HG03520 (cell line): ENCODE measurements around the gene MS4A14.
"Not testable (repeated sequence)": the region's sequence is repeated elsewhere in the genome, so short reads cannot be mapped to it uniquely, and the experiment has no call there.

Source experiments
- ATAC-seq: cut with Tn5 transposase; IDR thresholded peaks from one replicate; pipeline ENCODE4 v1.9.1; 2021; ENCODE audit warnings: mild to moderate bottlenecking, moderate library complexity; ENCODE audit not compliant: unreplicated experiment

The MS4A14 gene

DNA sequence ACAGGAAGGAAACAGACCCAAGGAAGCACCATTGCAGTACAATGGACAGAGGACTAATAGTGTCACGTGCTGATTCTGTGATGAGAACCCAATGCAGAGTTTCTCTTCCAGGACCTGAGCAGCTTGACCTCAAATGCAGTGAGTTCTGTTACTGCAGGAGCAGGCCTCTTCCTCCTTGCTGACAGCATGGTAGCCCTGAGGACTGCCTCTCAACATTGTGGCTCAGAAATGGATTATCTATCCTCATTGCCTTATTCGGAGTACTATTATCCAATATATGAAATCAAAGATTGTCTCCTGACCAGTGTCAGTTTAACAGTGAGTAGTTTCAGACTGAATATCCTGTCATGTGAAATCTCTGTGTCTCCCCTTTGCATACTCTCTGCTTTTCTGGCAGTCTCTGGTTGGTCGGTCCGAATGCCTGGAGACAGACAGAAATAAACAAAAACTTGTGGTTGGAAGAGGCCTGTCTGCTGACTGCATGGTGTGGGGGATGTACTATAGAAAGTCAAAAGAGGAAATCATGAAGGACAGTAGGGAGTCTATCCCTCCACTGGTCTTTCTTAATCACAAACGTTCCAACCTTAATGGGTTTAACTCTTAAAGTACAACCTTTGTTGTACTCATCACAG, 6.9 kb upstream of the MS4A14 start:
- ATAC-seq, result peak; percentile 90

DNA sequence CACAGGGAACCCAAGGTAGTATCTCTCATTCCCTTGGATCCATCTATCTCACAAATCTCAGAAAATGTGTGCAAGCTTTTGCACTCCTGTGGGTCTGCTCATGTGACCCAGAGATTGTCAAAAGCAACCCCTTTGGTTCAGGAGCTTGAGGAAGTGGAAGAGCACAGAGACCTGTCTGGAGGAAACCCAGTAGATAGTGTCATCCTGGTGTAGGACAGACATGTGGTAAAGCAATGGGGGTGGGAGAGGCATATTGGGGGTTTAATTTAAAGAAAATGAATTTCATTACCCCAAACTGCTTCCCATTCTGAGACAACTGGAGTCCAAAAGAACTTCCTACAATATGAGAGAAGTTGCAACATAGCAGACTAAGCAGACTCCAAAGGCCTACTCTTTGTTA, 5.8 kb upstream of the MS4A14 start:
- ATAC-seq, result no peak

DNA sequence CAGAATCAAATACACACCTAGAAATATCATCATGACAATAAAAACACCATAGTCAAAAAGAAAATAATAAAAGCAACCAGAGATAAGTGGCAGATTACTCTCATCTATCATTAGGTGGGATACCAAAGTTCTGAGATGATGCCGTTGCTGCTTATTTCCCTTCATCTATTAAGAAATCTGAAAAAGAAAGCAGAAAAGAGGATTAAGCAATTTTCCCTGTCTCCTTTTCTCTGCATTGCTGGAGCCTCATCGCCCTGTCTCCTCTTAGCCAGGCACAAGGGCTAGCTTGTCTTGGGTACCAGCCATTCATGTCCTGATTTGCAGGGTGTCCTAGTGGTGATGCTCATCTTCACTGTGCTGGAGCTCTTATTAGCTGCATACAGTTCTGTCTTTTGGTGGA, 3.9 kb upstream of the MS4A14 start:
- no peak for ATAC-seq

DNA sequence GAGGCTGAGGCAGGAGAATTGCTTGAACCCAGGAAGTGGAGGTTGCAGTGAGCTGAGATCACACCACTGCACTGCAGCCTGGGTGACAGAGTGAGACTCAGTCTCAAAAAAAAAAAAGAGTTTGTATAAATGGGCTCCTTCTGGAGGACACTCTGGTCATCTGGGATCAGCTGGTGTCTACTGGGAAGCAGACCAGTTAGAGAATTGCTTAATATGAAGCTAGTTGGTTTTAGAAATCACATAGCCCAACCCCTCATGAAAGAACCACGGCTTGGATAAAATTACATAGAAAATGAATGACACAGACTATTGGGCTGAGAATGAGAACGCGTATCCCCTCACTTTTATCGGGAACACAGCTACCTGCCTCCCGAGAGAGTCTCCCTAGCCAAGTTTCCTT, 3.2 kb upstream of the MS4A14 start:
- no peak for ATAC-seq

DNA sequence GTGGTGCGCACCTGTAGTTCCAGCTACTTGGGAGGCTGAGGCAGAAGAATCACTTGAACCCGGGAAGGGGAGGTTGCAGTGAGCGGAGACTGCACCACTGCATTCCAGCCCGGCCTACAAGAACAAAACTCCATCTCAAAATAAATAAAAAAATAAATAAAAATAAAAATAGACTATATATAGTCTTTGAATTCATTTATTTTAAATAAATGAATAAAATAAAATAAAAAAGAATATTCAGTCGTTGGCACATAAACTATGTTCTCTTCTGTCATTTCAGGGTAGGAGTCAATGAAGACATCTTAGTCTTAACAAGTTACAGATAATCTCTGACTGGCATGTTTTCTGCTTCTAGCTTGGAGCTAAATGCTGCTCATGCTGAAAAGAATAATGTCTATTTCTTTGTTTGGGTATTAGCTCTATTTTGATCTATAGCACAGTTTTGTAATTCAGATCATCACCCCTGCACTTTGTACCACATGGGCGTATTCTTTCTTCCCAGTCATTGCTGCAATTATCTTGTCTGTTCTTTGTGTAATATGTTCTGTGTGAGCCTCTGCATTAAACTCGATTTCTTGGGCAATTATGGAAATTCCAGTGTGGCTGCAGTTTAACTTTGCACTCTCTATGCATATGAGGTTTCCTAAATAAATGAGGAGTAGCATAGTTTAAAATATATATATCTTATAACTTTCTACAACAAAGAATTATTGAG, 1.4 kb upstream of the MS4A14 start:
- no peak for ATAC-seq

DNA sequence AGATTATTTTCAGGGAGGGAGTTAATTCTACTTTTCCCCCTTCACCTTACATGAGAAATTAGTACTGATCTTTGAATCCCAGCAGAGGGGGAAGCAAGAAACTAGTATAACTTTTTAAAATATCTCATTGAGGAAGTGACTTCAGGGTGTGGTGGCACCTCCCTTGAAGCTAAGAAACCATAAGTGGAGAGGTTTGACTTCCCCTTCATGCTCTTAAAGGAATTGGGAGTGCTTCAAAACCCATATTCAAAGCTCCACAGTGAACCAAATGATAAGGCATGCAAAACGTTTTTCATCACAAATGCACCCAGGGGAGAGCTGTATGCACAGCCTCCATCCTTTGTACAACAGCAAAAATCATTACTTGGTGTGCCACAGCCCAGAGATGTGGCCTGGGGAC, 540 bp downstream of the MS4A14 start:
- ATAC-seq, result no peak

DNA sequence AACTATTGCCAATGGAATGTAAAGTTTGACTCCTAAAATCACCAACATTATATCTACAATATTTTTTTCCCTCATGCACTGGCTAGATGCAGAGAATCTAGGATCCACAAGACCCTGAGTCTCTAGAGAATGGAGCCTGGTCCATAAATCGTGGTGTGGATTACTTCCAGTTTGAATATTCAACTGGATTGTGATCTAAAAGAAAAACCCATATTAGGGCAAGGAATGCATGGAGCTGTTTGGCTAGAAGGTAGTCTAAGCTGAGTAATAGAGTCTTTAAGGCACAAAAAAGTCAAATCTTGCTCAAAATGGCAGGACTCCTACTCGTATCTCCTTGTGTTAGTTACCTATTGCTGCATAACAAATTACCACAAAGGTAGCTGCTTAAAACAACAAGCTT, 23.8 kb downstream of the MS4A14 start:
- ATAC-seq, result no peak

DNA sequence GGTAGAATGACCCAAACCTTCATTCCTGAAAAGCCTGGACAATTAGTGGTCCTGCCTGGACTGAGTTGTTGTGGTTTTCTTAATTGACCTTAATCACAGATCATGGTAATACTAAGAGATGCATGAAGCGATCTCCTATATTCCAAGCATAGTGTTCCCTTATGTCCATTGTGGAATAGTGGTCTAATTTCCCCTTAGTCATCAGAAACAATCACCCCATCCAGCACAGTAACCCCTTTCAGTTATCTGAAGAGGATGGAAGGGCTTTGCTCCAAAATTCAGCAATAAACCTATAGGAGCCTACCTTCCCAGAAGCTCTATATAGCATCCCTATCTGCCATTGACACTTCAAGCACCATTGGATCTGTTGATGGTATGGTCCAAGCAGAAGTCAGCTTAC, 26.4 kb downstream of the MS4A14 start:
- ATAC-seq, result no peak

DNA sequence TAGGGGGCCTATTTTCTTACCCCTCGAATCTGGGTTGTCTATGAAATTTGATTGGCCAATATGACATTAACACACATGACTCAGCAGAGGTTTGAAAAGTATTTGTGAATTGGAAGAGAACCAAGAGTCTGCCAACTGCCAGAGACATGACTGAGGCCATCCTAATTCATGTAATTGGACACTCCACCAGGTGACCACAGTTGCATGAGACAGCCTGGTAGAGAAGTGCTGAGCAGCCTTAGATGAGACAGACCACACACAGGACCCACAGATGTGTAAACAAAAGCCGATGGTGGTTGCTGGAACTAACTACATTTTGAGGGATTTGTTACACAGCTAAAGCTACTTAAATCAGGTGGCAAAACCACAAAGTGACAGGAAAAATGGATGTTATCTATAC, 32.3 kb downstream of the MS4A14 start:
- ATAC-seq, result no peak

DNA sequence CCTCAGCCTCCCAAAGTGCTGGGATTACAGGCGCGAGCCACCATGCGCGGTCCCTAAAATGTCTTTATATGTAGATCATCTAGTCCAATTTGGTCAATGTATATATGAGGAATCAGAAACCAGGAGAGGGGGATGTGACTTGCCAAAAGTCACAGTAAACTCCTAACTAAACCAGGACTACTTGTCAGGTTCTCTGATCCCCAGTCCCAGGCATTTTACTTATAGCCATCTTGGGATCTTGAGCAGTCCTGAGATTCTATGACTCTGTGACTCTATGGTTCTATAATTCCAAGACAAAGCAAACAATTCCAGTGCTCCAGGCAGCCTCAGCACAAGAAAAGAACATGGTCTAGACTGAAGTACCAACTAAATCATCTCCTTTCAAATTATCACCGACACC, 33.0 kb downstream of the MS4A14 start, which contains the start of gene MS4A5:
Gene MS4A5, plus strand, starts transcription at position 301 of the 400 bp plus-strand sequence. CDS start 103 bp downstream, outside the sequence.
- ATAC-seq, result no peak

DNA sequence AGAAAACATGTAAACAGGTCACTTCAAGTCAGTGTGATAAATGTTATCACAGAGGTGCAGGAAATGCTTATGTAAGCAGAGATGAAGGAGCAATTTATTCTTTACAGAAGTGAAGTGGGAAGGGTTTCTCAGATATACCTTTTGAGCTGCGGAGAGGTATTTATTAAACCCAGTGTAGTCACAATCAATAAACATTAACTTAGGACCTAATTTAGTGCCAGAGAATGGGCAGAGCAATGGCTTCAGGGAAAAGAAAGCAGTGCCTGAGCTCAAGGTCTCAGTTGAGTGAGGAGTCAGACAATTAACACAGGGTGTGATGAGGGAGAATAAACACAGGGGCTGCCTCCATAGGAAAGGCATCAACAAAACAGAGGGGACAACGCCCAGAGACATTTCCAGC, 35.0 kb downstream of the MS4A14 start:
- ATAC-seq, result no peak

DNA sequence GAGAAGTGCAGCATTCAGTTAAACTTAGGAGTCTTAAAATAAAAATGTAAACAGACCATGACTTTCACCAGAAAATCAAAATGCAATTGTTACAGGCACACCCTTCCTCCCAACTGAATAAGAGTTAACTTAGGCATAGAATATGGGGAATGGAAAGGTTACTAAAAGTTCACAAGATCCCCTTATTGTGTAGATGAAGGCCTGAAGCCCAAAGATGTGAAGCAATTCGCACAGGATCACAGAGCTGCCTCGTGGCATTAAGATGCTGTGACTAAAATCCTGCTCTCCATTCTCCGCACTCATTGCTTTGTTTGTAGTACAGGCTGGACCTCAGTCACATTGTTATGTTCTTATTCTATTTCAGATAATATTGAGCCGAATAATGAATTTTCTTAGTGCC, 37.1 kb downstream of the MS4A14 start:
- no peak for ATAC-seq

DNA sequence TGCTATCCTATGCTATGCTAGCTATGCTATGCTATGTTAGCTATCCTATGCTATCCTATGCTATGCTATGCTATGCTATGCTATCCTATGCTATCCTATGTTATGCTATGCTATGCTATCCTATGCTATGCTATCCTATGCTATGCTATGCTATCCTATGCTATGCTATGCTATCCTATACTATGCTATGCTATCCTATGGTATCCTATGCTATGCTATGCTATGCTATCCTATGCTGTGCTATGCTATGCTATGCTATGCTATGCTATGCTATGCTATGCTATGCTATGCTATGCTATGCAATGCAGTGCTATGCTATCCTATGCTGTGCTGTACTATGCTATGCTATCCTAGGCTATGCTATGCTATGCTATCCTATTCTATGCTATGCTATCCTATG, 50.8 kb downstream of the MS4A14 start:
- no peak for ATAC-seq

DNA sequence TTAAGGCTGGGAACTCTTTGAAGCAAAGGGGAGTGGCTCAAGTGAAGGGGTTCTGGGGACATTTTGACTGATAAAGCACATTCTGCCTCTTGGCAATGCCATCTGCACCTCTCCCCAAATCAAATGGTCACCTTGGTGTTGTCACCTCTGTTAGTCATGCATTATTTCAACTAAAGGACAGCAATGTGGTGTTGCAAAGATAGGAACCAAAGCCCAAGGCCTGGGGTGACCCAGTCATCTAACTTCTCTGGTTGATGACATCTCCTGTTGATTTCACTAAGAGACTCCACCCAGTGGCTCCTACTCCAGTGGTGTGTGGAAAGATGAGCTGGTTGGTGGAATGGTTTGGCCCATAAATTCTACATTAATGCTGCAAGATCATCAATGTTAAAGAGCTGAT, 51.6 kb downstream of the MS4A14 start:
- no peak for ATAC-seq

DNA sequence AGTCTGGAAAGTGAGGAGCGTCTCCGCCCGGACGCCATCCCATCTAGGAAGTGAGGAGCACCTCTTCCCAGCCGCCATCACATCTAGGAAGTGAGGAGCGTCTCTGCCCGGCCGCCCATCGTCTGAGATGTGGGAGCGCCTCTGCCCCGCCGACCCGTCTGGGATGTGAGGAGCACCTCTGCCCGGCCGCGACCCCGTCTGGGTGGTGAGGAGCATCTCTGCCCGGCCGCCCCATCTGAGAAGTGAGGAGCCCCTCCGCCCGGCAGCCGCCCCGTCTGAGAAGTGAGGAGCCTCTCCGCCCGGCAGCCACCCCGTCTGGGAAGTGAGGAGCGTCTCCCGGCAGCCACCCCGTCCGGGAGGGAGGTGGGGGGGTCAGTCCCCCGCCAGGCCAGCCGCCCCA, 54.9 kb downstream of the MS4A14 start:
- not testable (repeated sequence) for ATAC-seq

DNA sequence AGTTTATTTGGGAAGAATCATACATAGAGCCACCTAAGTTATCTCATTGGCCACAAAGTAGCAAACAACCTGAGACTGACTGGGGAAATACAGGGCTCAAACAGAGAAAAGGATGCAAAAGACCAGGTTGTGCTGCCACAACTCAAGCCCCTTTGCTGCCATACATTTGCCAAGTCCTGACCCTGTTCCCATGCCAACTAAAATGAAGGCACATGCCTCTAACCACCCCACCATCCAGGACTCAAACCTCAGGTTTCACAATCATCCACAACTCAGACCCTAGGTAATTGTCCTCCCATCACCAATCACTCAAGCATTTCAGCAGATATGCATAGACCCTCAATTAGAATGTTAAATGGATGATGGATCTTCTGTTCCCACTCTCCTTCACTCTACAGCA, 58.0 kb downstream of the MS4A14 start:
- no peak for ATAC-seq

DNA sequence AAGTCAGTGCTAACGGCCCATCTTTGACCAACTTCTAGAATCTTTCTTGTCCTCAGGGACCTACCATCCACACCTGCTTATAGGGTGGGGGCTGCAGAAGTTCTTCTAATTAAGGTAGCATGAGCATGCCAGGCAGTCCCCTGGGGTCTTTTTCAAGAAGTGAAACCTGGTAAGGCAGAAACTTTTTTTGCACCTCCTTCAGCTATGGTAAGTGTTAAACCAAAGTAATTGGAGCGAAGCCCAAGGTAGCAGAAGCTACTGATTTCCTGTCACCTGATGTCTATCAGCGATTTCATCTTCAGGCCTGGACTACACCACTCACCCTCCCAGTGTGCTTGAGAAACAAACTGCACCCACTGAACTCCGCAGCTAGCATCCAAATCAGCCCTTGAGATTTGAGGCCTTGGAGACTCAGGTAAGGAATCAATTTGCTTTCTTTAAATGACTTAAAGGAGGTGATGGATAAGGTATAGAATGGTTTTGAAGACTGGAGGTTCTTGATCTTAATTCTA, 59.3 kb downstream of the MS4A14 start, which contains the start of gene MS4A1:
Gene MS4A1, plus strand, starts transcription at position 317 of the 512 bp plus-strand sequence. CDS start 6,528 bp downstream, outside the sequence.
- ATAC-seq, result peak; percentile 82

DNA sequence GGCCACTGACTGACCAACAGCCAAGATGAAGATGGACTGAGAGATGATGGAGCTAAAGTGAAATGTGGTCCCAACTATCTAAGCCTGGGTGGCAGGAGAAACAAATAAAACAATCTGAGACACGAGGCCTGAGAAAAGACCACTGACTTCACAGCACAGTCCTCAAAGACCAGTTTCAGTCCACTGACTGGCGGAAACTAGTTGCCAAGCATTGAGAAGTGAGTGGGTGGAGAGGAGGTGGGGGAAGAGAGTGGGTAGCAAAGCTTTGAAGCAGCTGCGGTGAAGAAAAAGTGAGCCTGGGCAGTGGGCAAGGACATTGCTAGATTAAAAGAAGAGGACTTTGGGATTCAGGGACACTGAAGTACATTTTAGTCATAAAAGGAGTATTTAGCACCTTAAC, 61.3 kb downstream of the MS4A14 start:
- ATAC-seq, result peak; percentile 40

DNA sequence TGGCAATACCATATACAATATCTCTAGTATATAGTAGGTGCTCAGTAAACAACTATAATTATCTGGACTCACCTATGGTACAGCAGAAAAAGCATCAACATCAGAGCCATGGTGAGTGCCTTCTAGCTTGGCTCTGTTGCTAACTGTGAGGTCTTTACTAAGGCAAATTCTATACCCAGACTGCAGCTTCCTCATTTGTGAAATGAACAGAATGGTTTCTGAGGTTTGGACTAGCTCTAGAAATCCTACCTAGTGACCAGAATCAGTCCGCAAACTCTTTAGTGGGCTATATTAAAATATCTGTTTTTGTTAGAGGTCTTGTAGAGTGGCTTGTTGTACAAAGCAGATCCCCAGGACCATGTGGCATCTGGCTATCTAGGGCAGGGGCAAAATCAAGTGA, 63.1 kb downstream of the MS4A14 start:
- ATAC-seq, result no peak
